HG03280 (cell line): ENCODE data around the gene ANKRD63.

Source experiments
- ATAC-seq: cut with Tn5 transposase; IDR thresholded peaks from one replicate; pipeline ENCODE4 v1.9.1; 2021; ENCODE audit warnings: mild to moderate bottlenecking, moderate library complexity; ENCODE audit not compliant: unreplicated experiment

The ANKRD63 gene, protein sequence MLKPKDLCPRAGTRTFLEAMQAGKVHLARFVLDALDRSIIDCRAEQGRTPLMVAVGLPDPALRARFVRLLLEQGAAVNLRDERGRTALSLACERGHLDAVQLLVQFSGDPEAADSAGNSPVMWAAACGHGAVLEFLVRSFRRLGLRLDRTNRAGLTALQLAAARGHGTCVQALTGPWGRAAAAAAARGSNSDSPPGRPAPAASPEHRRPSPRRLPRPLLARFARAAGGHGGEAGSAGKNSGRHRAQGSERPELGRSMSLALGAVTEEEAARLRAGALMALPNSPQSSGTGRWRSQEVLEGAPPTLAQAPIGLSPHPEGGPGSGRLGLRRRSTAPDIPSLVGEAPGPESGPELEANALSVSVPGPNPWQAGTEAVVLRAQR

GRCh38 chr15:40282869-40283614, at the start of gene ANKRD63:
Gene ANKRD63, minus strand, starts transcription at chr15:40283064. Its CDS starts 478 bp downstream, at chr15:40282586.
- no peak for ATAC-seq

- no peak for ATAC-seq
Measured at GRCh38 chr15:40332113-40332781, 49.4 kb upstream of the ANKRD63 start.

DNA sequence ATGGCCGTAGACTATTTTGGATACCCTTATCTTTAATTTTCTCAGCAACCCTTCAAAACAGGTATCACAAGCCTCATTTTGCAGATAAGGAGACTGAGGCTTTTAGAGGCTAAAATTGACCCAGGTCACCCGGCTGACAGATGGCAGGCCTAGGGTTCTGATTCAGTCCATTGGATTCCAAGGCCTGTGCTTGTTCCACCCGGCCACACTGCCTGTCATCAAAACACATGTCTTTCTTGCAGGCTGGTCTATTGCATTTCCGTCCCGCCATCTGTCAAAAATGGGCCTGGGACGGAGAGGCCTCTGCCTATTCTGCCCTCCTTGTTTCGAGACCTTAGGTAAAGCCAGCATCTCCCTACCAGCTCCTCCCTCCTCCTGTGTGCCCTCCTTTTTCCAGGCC, 48.8 kb upstream of the ANKRD63 start:
- ATAC-seq, result no peak

DNA sequence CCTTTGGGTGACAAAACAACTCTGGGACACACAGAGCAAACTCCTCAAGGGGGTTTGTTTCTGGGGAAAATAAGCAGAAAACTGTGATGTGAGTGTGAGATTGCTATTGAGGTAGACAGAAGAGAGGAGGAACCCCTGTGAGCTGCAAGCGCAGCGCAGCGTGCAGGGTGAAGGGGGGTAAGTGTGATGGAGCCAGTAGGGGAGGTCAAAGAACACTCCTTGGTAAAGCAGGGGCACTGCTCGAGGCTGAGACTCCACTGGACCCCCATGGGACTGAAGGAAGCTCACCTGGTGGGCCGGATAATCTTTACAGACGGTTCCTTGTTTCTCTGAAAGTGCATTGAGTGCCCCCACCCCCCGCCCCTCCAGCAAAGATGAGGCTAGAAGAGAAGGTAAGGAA, 48.2 kb upstream of the ANKRD63 start:
- no peak for ATAC-seq

GRCh38 chr15:40330368-40330836, 47.5 kb upstream of the ANKRD63 start:
- ATAC-seq, result no peak

DNA sequence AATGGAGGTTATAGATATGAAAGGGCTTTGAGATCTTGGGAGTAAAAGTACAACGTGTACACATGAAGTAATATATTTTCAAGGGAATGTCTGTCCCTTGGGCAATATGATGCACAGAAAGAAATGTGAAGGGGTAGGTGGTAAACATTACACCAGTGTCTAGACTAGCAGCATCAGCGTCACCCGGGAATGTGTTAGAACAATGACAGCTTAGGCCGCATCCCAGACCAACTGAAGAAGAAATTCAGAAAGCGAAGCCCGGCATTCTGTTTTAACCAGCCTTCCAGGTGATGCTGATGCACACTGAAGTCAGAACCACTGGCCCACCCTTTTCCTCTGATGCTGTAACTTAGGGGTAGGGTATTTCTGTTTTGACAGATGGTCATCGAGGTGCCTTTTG, 46.9 kb upstream of the ANKRD63 start:
- ATAC-seq, result no peak

DNA sequence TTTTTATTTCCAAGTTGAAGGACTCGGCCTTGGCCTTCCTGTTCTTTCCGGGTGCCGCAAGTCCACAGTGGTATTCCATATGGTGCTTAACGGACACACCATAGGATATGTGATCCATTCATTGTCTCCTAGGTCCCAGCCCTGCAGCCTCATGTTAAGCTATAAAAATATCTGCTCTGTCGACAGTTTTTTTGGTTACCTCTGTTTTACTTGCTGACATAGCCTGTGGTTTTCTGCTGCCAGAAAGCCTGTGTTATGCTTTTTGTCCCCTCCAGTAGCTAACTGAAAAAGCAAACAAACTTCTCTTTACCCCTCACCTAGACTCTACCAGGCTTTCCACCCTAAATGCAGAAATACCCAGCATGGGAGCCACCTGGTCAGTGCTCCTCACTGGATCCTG, 45.9 kb upstream of the ANKRD63 start:
- no peak for ATAC-seq

DNA sequence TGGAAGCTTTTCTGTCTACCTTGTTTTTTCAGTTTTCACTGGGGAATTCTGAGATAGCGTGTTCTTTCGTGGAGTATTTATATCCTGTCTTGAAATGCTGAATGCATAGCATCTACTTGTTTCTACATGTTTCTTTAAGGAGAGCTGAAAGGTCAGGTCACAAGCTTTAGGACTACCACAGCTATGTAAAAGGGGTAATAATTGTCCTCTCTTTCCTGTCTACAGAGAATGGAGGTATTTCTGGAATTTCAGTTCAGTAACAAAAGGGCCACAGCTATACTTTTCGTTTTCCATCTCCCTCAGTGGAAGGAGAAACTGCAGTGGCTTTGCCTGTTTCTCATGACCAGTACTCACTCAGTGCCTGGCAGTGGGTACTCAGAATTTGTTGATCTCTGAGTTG, 45.3 kb upstream of the ANKRD63 start:
- no peak for ATAC-seq

GRCh38 chr15:40327457-40327856, 44.6 kb upstream of the ANKRD63 start:
- ATAC-seq, result no peak

DNA sequence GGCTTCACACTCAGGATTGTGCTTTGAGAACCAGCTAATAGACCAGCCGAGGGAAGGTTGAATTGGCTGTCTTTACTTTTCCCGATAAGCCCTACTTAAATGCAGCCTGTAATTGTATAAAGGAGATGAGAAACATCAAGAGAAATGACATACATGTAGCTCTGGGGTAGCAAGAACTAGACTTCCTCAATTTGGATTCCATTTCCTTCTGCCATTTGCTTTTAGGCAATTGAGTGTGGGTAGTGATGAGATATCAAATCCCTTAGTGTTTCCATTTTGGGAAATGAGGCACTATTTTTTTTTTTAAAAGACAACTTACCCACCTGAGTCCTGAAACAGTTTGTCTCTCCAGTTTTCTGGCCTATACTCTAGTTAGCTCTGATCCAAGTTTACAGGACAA, 42.8 kb upstream of the ANKRD63 start:
- no peak for ATAC-seq

DNA sequence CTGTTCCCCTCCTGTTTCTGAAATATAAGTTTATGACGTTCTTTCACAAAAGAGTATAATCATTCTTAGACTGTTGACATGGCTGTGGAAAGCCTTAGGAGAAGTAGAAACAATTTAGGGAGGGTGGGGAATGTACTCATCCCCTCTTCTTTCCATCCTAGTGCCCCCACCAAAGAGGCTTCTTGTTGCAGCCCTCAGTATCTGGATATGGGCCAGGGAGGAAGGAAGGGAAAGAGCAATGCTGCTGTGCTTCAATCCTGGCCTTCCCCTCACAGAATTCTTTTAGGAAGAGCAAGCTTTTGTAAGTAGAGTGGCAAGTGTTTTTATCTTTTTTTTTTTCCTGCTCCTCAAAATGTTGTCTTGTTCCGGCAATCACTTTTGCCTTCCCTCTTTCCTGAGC, 42.3 kb upstream of the ANKRD63 start:
- ATAC-seq, result no peak

- ATAC-seq, result no peak
Measured at GRCh38 chr15:40323953-40324937, 41.4 kb upstream of the ANKRD63 start.

- peak; percentile 82 for ATAC-seq
Measured at GRCh38 chr15:40323239-40323952, 40.5 kb upstream of the ANKRD63 start, which contains the start of gene INAFM2. Gene INAFM2, plus strand, starts transcription at chr15:40323692. Its CDS starts 364 bp downstream, at chr15:40324056.

GRCh38 chr15:40322531-40323238, 39.8 kb upstream of the ANKRD63 start:
- peak; percentile 2 for ATAC-seq

- peak; percentile 27 for ATAC-seq
Measured at GRCh38 chr15:40320931-40321371, 38.1 kb upstream of the ANKRD63 start.

- no peak for ATAC-seq
Measured at GRCh38 chr15:40320409-40320808, 37.5 kb upstream of the ANKRD63 start.

DNA sequence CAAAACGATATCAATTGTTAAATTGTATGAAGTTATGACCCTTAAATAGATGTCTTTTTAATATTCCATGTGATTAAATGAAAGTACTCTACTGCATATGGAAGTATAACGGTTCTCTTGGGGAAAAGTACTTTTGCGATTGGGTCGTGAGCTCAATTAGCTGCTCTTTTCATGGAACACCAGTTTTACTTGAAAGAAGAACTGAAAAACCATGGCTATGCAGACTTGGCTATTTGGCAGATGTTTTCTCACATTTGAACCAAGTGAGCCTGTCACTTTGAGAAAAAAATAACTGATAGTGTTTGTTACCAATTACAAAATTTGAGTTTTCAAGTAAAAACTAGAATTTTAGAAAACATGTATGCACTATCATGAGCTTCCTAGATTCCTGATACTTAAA, 34.7 kb upstream of the ANKRD63 start:
- no peak for ATAC-seq

DNA sequence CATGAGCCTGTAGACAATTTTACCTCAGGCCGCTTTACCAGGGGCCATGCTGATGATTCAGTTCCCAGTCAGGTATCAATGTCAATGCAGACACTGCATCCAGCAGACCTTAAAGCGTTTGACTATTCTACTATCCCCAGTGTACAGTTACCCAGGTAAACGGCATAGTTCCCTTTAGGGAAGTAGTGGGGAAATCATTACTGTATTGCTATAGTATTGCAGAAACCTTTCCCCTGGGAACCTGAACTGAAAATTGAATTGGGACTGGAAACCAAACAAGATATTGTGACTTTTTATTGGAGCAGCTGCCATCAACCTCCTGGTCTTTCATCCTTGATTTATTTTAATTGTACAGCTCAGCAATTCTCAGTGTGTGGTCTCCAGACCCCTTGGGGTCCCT, 34.1 kb upstream of the ANKRD63 start:
- ATAC-seq, result no peak

DNA sequence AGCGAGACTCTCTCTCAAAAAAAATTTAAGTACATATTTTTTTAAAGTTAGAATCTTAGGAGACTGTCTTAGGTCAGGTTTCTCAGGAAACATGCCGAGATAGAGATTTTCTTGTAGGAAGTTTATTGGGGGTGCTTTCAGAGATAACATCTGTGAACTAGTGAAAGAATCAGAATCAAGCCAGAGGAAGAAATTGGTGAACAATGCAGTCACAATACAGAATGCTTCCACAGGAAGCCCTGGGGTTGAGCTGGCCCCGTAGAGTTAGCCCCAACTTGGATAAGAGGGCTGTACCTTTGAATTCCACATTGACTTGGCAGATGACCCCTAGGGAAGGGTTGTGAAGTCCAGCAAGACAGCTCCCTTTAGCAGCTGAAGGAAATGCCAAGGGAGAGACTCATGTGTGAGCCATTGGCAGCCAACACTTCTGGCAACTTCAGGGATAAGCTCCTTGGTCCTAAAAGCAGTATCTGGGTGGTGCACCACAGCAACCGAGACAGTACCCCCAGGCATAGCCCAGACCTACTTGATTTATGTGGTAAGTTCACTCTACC, 31.9 kb upstream of the ANKRD63 start:
- ATAC-seq, result no peak
